Left kidney (tissue), 2 donors: ENCODE measurements around the gene REEP1. TPM values are rescaled to one million over a fixed set of nuclear protein-coding genes. Genes with fewer than 3 reads are reported as not detected.
"Not testable (repeated sequence)": the region's sequence is repeated elsewhere in the genome, so short reads cannot be mapped to it uniquely, and the experiment has no call there.

Experiments
- DNase-seq: peaks from one replicate; pipeline ENCODE4 v3.0.0-alpha.2; 2013
- polyA plus RNA-seq: library from polyadenylated mRNA; unstranded; fragments of 120-200 nt; gene quantifications from one replicate; pipeline ENCODE4 v1.2.1, GENCODE V29; 2013; ENCODE audit not compliant: insufficient read length

The REEP1 gene
- polyA plus RNA-seq, 1 donor, result 3.5 TPM

- no peak for DNase-seq
Measured at GRCh38 chr2:86347401-86347800, 10.0 kb upstream of the REEP1 start.

- DNase-seq, result not testable (repeated sequence)
Measured at GRCh38 chr2:86345783-86346370, 8.5 kb upstream of the REEP1 start.

DNA sequence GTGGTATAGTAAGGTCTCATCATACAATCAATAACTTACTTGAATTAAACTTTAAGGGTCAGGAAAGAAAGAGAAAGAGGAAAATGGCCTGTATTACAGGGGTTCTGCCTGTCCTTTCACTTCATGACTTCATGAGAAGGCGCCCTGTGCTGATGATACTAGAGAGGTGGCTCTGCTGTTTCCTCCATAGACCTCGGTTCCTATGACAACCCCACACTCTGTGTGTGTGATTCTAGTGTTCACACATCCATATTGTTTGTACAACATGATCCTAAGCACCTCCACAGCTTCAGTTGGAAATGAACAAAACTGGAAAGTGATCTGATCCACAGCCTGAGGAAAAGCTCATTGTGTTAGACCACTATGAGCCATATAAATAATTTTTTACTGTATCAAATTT, 7.0 kb upstream of the REEP1 start:
- no peak for DNase-seq

DNA sequence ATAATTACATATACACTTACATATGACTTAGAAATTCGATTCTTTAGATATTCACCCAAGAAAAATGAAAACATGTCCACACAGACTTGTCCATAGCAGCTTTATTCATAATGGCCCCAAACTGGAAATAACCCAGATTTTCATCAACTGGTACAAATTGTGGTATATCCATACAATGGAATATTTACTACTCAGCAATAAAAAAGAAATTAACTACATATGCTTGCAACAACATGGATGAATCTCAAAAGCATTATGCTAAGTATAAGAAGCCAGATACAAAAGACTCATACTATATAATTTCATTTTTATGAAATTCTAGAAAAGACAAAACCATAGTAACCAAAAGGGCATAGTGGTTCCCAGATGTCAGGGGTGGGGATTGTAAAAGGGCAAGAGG, 5.1 kb upstream of the REEP1 start:
- no peak for DNase-seq

DNA sequence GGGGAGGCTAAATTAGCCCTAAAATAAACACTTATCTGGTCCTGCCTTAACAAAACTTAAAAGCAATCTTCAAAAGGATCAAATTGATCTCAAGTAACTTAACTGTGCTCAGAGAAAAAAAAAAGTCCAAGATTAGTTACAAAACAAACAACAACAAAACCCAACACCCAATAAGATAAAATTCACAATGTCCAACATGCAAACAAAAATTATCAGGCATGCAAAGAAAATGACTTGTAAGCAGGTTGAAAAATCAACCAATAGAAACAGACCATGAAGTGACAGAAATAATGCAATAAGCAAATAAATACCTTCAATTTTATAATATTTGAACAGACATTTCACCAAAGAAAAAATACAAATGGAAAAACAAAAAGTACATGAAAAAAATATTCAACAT, 4.0 kb upstream of the REEP1 start:
- DNase-seq, result no peak

- DNase-seq, result no peak
Measured at GRCh38 chr2:86338778-86339295, 1.4 kb upstream of the REEP1 start.

GRCh38 chr2:86336675-86337243, 667 bp downstream of the REEP1 start:
- DNase-seq, result no peak

GRCh38 chr2:86335865-86336674, 1.4 kb downstream of the REEP1 start:
- no peak for DNase-seq

DNA sequence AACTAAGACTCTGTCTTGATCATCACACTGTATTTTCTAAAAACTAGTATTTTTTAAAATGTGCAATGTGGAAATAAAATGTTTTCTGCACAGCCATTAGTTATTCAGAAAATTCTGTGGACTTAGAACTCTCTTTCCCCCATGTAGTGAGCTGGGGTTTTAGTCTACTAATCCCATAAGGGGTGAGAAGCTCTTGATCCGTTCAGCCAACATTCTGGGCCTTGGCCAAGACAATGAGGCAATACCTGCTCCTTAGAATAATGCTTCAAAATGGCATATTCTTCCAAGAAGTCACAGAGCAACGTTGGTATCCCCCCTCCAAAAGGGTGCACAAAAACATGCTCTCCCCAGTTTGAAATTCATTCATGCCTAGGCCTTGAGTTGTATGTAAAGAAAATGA, 4.0 kb downstream of the REEP1 start:
- no peak for DNase-seq

- no peak for DNase-seq
Measured at GRCh38 chr2:86332654-86333053, 4.8 kb downstream of the REEP1 start.

- DNase-seq, result no peak
Measured at GRCh38 chr2:86331384-86331783, 6.0 kb downstream of the REEP1 start.

- DNase-seq, result no peak
Measured at GRCh38 chr2:86330001-86330400, 7.4 kb downstream of the REEP1 start.

- DNase-seq, result no peak
Measured at GRCh38 chr2:86323273-86324021, 14.0 kb downstream of the REEP1 start.

- no peak for DNase-seq
Measured at GRCh38 chr2:86319700-86320580, 17.5 kb downstream of the REEP1 start.

DNA sequence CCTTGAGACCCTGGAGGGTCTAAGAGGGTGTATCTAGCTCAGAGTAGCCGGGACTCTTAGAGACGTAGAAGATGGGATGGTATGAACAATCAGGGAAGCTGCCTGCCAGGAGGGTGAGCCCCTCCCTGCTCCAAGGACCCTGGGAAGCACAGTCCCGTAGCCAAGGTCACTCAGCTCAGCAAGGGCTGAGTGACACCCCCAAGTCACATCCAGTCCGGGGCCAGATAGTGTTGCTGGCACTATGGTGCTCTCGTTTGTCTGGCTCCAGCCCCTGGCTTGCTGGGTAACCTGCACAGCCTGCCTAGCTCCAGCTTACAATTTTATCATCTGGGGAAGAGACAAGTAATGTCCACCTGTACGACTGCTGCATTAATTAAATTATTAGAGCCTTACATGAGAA, 22.3 kb downstream of the REEP1 start:
- DNase-seq, result no peak

DNA sequence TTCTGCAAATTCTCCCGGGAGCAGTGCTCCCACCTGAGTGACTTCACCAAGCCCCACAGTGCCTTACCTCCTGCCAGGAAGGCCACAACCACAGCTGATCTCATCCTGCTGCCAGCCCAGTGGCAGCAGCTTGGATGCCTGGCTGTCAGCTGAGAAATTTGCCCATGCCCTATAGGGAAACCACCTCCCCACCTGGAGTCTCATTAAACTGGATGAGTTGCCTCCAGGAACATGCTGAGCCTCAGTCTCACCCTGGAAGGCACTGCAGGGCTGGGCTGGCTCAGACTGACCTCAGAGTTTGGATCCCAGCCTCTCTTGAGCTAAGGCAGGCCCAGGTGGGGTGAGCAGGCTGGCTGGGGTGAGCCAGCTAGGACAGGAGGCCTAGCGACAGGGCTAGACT, 23.3 kb downstream of the REEP1 start:
- no peak for DNase-seq

GRCh38 chr2:86313341-86313740, 24.1 kb downstream of the REEP1 start:
- DNase-seq, result no peak

DNA sequence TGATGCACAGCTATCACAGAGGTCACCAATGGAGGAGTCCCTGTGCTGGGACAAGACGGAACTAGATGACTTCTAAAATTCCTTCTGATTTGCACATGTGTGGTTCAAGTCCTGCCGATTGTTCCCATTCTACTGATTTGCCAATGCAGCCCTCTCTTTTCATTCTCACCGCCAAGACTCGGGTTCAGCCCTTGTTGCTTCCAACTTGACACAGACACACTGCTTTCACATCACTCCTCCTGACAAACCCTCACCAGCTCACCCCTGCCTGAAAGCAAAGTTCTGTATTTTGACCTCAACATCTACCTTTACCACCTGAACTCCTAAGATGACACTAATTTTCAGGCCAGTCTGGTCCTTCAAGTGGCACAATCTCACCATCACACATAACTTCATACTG, 25.5 kb downstream of the REEP1 start:
- no peak for DNase-seq

DNA sequence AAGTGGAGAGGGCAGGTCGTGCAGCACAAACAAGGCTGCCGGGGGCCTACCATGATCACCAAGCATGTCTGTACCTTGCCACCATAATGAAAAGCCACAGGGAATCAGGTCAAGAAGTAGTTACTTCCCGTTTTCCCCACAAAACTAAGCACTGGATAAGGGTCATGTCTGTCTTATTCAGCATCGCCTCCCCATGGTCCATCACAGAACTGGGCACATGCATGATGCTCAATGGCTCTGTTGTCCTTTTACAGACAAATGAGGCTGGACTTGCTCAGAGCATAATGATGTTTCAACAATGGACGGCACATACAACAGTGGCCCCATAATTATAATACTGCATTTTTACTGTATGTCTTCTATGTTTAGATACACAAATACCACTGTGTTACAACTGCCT, 27.5 kb downstream of the REEP1 start:
- no peak for DNase-seq

DNA sequence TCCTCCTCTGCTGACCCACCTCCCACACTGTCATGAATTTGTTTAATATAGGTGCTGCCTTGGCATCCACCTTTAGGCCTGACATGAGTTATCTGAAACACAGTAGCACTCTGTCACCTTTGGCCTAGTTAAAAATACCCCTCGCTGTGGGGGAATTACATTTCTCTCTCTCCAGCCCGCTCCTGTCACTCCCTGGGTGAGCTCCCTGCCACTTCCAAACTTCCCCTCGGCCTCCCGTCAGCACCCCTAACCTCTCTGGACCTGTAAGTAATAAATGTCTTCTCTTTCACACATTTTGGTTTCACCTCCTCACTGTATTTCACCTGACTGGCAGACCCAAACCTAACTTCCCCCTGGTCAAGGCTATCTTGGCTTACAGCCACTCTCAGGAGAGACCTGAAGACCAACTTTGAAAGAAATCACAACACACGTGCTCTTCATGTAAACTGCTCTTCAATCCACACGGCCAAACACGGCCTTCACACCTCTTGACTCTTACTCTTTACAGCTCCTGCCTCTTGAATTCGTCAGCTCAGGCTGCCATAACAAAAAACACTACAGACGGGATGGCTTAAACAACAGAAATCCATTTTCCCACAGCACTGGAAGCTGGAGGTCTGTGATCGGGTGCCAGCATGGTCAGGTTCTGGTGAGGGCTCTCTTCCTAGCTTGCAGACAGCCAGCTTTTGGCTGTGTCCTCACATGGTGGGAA, 28.3 kb downstream of the REEP1 start:
- DNase-seq, result no peak

GRCh38 chr2:86308356-86308755, 29.1 kb downstream of the REEP1 start:
- DNase-seq, result no peak
